GM18508 (cell line): ENCODE results near the gene KRT36.

ENCODE experiments used
- ATAC-seq: cut with Tn5 transposase; IDR thresholded peaks from one replicate; pipeline ENCODE4 v1.9.1; 2021; ENCODE audit warnings: moderate number of reproducible peaks; ENCODE audit not compliant: insufficient read depth, unreplicated experiment

Gene KRT36

DNA sequence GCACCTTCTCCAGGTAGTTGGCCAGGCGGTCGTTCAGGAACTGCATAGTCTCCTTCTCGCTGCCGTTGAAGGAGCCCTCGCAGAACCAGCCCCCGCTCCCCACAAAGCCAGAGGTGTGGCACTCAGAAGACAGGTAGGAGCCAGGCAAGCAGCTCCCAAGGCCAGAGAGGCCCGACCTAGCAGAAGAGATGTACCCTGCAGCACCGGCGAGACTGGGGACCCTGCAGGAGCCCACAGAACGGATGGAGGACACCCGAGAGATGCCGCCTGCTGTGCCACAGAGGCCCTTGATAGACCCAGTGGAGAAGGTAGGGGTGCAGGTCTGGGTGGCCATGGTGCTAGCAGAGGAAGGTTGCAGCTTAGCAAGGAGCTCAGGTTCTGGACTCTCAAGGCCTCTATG lies at the start of gene KRT36:
TSS of gene KRT36 (minus strand) at position 380 of the 400 bp plus-strand sequence. CDS start at position 334, 46 bp downstream.
- ATAC-seq, result no peak

DNA sequence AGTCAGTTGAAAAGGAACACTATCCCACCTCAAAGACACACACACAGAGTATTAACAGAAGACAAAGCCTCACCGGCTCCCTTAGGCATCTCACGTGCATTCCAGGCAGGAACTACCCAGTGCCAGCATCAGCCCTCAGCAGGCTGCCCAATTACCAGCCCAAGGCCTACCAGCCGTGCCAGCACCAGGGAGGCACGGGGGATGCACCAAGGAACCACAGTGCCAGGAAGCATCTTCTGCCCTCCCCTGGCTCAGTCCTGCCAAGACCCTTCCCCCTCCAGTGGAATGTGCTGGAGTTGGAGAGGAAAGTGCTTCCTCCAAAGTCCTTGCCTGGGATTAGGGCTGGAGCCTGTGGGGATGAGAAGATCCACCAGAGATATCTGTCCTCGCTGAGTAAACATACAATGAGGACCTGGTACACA lies 49.4 kb upstream of the KRT36 start:
- ATAC-seq, result no peak

DNA sequence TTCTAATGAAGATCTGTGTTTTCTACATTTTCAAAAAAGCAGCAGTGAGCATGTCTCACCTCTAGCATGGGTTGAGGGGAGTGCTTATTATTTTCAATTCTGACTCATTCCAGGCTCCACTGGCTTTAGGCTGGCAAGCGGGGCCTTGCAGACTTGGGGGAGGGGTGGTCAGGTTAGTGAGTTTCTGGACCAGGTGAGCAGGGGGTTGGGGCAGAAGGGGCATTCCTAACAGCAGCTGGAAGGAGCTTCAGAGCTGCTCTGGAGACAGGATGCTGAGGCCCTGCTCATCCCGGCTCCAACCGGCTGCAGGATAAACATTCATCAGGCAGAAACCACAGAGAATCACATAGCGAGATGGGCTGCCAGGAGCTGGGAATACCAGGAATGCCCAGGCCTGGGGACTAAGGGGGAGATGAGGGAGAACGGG lies 48.9 kb upstream of the KRT36 start:
- no peak for ATAC-seq

DNA sequence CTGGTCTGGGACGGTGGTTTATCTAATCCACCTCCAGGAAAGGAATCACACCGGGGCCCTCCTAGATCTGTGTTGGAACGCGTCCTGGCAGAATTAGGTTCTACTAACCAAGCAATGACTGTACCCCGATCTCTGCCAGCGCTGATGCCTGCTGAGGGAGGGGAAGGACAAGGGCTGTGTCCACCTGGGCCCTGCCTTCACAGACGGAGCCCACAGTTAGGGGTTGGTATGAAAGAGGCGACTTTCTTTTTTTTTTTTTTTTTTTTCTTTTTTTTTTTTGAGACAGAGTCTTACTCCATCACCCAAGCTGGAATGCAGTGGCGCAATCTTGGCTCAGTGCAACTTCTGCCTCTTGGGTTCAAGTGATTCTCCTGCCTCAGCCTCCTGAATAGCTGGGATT lies 48.3 kb upstream of the KRT36 start:
- ATAC-seq, result no peak

DNA sequence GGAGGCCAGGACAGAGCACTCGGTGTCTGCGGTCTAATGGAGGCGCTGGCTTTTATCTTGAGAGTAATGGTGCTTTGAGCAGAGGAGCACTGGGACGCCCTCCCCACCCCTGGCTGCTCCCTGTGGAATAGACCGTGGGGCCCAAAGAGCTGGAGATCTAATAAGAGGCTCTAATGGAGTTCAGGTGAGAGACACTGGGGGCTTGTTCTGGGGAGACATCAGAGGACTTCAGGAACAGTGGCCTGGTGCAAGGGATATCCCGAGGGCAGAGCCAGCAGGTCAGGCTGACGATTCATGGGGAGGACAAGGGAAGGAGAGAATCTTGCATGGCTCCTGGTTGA lies 47.9 kb upstream of the KRT36 start:
- ATAC-seq, result no peak

DNA sequence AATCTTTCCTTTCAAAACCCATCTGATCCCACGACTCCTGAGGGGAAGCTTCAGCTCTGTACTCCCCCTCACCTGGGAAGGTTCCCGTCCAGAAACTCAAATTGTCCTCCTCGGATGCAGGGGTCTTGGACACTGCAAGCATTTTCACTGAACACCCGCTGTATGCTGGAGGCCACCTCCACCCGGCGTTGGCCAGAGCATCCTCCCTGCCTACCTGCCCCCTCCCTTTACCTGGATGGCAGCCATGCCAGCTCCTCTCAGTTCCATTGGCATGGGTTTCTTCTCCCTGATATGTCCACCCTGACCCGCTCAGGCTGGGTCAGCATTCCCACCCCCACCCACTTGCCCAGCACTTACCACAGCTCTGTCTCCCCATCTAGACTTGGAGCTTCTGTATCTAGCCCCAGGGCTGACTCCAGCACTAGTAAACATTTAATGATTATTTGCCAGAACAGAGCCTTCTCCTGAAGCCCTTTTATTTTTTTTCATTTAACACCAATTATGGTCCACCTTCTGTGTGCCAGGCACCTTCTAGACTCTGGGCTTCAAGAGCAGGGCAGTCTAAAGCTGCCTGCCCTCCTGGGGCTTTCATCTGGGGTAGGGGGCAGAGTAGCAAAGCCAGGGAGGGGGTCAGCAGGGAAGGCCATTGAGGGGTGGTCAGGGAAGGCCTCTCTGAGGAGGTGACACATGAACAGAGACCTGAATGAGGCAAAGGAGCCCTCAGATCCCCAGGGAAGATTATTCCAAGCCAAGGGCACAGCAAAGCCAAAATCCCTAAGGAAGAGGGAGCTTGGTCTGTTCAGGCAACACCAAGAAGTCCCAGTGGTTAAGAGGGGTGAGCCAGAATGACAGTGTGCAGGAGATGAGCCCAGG lies 47.3 kb upstream of the KRT36 start:
- ATAC-seq, result no peak

DNA sequence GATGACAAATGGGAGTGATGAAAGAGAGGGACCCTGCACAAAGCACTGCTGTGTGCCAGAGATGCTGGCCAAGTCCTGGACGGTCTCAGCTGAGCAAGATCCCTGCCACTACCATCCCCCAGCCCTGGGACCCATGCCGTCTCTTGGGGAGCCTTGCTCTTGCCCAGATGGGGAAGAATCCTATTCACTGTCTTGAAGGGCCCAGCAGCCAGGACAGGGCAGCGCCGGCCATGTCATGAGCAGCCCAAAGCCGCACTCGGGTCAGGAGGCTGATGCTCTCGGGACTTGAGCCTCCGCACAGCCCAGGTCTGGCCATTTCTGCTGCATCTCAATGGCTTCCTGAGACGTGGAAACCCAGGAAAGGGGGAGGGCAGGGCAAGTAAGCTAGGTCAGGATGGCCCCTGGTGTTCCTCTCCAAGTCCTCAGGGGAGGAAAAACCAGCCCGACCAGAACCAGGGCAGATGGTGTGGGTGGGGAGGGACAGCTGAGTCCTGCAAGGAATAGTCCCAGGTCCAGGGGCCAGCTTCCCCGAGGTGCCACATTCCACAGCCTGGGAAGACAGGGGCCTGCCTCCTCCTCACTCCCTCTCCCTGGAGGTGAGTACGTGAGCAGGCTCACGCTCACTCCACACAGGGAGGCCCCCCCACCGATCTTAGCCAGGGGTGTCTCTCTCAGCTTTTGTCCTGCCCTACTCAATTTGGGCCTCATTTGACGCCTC lies 46.2 kb upstream of the KRT36 start:
- ATAC-seq, result no peak

DNA sequence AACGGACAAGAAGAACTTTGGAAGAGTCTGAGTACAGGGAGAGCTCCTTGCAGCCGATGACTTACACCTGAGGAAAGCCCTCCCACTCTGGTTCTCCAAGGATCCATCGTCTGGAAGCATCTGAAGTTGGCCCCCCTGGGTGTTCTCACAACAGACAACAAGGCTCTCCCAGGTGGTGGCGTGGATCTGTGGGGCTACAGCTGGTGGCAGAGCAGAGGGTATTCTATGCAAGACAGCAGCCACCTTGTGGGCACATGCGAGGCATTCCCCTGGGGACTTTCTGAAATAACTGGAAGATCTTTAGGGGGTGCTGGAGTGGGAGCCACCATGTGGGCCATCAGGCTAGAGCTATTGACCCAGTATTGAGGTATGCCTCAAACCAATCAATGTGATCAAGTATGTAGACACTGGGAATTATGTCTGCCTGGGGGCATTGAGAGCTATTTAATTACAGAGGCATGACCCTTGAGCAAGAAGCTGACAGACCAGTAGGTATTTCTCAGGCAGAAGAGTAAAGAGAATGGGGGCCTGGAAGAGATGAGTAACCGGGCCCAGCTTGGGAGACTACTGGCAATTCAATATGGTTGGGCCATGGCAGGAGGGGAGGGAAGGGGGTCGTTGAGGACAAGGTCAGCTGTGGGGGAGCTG lies 45.3 kb upstream of the KRT36 start:
- ATAC-seq, result no peak

DNA sequence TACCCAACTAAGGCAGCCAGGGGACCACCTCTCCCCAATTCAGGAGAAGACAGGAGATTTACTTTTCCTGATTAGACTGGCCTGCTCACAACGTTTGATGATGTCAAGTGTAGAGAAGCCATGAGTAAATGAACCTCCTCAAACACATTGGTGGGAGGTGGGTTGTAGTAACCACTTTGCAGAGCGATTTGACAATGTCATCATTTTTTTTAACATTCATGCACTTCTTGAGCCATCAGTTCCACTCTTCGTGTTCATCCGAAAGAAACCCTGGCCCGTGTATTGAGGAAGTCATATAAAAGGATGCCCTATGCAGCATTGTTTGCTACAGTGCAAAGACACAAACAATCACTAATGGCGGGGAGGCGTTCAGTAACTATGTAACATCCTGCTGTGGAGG lies 43.9 kb upstream of the KRT36 start:
- ATAC-seq, result no peak

DNA sequence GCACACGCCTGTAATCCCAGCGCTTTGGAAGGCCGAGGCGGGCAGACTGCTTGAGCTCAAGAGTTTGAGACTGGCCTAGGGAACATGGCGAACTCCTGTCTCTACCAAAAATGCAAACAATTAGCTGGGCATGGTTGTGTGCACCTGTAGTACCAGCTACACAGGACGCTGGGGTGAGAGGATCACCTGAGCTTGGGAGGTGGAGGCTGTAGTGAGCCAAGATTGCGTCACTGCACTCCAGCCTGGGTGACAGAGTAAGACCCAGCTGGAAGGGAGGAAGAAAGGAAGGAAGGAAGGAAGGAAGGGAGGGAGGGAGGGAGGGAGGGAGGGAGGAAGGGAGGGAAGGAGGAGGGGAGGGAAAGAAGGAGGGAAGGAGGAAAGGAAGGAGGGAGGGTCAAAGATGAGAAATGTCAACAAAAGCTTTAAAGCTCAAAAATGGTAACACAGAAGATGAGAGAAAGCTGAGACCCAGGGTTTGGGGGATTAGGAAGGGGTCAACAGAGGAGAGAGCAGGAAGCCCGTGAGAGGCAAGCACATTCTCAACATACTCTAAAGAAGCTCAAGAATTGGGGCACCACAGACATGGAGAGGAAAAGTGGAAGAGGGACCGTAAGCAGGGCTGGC lies 43.3 kb upstream of the KRT36 start:
- no peak for ATAC-seq

DNA sequence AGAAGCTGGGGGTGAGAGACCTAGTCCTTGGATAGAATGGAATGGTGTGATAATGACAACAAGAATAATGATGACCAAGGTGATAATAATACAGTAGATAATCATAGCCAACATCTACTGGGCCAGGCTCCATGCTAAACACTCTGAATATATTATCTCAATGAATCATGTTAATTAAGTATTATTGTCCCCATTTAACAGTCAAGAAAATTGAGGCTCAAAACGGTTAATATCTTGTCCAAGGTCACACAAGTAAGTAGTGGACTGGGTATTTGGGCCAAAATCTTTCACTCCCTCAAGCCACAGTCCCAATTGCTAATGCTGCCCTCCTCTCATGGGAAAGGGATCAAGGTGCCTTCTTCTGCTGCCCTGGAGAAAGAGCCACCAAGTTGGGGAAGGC lies 42.3 kb upstream of the KRT36 start:
- no peak for ATAC-seq

DNA sequence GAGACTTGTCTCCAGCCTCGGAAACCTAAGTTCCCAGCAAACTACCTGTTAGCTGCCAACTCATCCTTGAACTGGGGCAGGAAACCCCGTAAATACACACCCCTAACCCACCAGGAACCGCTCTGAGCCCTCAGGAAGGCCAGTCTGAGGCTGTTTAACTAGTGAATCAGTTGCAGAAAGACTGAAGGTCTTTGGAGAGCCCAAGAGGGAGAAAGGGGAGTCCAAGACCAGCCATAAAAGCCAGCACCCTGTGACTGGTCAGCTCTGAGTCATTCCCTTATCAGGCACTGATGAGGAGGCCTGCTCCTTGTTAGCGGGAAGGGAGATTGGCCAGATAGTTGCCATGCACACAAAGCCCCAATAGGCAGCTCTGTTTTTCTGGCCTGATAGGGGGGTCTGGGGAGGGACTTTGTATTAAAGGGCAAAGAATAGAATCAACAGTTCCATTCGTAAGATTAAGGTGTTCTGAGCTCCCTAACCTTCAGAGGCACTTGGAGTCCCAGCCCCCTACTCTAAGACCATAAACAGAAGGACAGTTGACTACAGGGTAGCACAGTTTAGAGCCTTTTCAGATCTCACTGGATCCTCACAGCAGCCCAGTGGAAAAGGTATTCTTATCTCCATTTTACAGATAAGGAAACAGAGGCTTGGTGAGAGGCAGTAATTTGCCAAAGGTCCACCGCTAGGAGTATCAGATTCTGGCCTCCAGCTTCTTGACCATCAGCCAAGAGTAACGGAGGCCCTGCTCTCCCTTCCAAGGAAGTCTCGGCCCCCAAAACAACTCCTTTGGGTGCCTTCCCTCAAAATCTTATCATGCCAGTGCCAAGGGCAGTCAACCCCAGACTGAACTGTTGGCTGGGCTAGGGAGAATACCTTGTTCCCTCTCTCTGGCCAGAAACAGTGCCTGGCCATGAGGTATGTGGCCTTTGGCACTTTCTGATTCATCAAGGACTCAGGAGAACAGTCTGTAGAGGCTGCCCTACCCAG lies 40.6 kb upstream of the KRT36 start:
- ATAC-seq, result no peak

DNA sequence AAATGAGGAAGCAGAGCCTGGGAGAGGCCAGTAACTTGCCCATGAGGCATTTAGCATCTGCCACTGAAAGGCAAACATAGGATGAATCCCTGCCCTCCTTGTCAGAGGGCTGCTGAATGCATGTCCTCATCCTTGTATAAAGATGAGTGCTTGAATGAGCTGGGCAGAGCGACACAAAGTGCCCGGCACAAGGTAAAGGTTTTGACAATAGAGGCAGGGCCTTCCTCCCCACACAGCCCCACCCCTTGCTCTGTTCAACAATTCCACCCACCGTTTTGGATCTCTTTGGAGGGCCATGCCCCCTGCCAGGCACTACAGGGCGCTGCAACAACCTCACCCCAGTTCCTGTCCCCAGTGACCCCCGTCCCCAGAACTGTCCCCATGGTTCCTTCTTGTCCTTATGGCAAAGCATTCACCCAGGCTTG lies 39.8 kb upstream of the KRT36 start:
- ATAC-seq, result no peak

DNA sequence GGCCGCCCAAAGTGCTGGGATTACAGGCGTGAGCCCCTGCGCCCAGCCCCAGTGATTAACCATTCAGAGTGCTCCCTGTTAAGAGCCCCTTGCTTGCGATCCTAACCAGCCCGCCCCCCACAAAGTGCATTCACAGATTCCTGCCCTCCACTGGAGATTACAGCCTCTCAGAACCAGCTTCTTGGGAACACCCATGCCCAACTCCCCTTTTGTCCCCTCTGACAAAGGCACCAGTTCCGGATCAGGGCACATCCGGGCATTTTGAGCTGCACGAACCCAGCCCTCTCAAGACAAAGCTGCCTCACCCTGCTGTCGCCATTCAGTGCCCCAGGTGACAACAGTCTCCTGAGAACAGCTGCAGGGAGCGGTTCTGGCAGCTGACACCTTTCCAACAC lies 39.2 kb upstream of the KRT36 start:
- no peak for ATAC-seq

DNA sequence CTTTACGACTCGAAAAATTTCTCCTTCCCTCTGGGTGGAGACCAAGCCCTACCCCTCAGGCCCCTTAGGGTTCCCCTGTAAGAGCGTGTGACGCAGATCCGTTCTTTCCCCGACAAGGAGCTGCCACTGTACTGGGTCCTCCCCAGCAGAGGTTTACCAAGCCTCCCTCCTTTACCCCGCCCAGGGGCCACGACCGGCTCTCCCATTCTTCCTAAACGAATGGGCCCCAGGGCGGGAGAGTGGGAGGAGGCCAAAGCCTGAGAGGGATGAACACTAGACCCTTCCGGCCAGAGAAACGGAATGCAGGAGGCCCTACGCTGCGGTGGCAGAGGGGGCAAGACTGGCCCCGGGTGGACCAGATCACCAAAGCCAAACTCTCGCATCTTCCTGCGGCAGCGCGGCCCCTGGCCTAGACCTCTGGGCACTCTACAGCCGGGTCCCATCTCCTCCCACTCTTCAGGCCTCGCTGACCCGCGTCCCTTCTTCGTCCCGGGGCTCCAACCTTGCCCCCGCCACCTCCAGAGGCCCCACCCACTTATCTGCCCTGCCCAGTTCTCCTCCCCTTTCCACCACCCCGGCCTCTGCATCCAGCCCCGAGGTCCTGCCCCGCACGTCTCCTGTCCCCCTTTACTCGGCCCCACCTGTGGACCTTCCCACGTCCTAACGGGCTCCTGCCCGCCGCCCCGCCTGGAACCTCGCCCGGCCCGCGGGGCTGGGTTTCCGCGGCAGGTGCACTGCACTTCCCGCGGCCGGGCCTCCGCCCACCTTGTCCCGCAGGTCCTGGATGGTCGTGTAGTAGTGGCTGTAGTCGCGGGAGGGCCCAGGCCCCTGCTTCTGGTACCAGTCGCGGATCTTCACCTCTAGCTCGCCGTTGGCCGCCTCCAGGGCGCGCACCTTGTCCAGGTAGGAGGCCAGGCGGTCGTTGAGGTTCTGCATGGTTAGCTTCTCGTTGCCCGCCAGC lies 37.6 kb upstream of the KRT36 start:
- no peak for ATAC-seq

DNA sequence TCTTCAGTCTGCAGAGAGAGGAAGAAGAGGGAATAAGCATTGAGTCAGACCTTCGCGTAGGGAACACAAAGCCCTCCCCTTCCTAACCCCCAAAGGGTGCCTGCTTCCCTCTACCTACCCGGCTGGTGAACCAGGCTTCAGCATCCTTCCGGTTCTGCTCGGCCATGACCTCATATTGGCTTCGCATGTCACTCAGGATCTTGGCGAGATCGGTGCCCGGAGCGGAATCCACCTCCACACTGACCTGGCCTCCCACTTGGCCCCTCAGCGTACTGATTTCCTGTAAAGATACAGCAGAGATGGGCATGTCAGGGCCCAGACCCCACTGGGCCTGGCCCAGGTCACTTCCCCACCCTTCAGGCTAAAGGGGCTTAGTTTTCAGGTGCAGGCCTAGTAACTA lies 34.6 kb upstream of the KRT36 start:
- ATAC-seq, result no peak

DNA sequence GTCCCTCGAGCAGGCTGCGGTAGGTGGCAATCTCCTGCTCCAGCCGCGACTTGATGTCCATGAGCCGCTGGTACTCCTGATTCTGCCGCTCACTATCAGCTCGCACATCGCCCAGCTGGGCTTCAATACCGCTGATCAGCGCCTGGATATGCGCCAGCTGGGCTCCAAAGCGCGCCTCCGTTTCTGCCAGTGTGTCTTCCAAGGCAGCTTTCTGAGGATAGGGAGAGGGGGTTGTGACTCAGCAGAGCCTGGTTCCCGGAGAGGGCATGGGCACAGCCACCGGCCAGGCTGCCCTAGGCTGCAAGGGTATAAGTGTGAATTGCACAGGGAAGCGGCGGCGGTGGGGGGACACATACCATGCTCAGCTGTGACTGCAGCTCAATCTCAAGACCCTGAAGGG lies 34.1 kb upstream of the KRT36 start:
- ATAC-seq, result no peak

DNA sequence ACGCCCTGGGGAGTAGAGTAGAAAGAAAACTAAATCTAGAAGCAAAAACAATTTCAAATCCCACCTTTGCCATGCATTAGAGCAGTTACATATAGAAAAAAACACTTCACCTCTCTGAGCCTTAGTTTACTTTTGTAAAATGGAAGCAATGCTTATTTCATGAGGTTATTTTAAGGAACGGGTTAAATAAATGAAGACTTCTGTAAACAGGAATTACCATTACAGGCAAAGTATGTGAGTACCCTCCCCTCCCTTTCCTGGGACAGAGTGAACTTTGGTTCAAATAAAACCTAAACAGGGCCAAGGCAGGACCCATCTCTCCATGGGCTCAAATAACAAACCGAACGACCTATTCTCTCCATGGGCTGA lies 33.5 kb upstream of the KRT36 start:
- ATAC-seq, result no peak
